Neural cell (in vitro differentiated cells): ENCODE data around the gene OTULIN. TPM values are rescaled to one million over a fixed set of nuclear protein-coding genes. Genes with fewer than 3 reads are reported as not detected.

Source experiments
- H2AFZ ChIP-seq: fragments of 200-600, 300-800 bp; sonication (generic), shearing (Covaris generic); 2 replicates; pipeline ENCODE4 v1.6.0; 2014; ENCODE audit warnings: low read depth, mild to moderate bottlenecking, antibody characterized with exemption, low read length, moderate library complexity
- H3F3A ChIP-seq: fragments of 200-600 bp; shearing (Covaris generic); 2 replicates; pipeline ENCODE4 v1.6.1; 2016; ENCODE audit warnings: mild to moderate bottlenecking, moderate library complexity, mixed read lengths, antibody characterized with exemption, low read length; ENCODE audit not compliant: insufficient read depth, poor library complexity, severe bottlenecking
- H3K27ac ChIP-seq: fragments of 200-600, 300-800 bp; sonication (generic), shearing (Covaris generic); 2 replicates; pipeline ENCODE4 v1.5.1; 2014; ENCODE audit warnings: mild to moderate bottlenecking, low read length, moderate library complexity
- H3K27me3 ChIP-seq: fragments of 300-800, 200-600 bp; sonication (generic), shearing (Covaris generic); 2 replicates; pipeline ENCODE4 v1.6.0; 2014; ENCODE audit warnings: mild to moderate bottlenecking, low read depth, low read length, moderate library complexity; ENCODE audit not compliant: insufficient read depth
- H3K36me3 ChIP-seq: fragments of 300-800, 200-600 bp; sonication (generic), shearing (Covaris generic); 2 replicates; pipeline ENCODE4 v1.5.1; 2014; ENCODE audit warnings: mild to moderate bottlenecking, antibody characterized with exemption, low read length, moderate library complexity; ENCODE audit not compliant: insufficient read depth
- H3K4me2 ChIP-seq: fragments of 300-800, 200-600 bp; sonication (generic), shearing (Covaris generic); 2 replicates; pipeline ENCODE4 v1.6.0; 2014; ENCODE audit warnings: mild to moderate bottlenecking, low read length
- H3K4me3 ChIP-seq: fragments of 300-800, 200-600 bp; sonication (generic), shearing (Covaris generic); 2 replicates; pipeline ENCODE4 v1.5.1; 2014; ENCODE audit warnings: mild to moderate bottlenecking, low read length, moderate library complexity
- H3K79me2 ChIP-seq: fragments of 200-600 bp; shearing (Covaris generic); replicated peaks from 2 replicates; pipeline ENCODE4 v1.6.0; 2014; ENCODE audit warnings: mild to moderate bottlenecking, low read length, moderate library complexity; ENCODE audit not compliant: insufficient read depth
- H3K9ac ChIP-seq: fragments of 300-800, 200-600 bp; sonication (generic), shearing (Covaris generic); 2 replicates; pipeline ENCODE4 v1.6.1; 2016; ENCODE audit warnings: mild to moderate bottlenecking, low read length, mixed read lengths
- H3K9me2 ChIP-seq: fragments of 200-600 bp; shearing (Covaris generic); 2 replicates; pipeline ENCODE4 v1.6.1; 2016; ENCODE audit warnings: mild to moderate bottlenecking, low read length, mixed read lengths; ENCODE audit not compliant: insufficient read depth
- H3K9me3 ChIP-seq: fragments of 200-600, 300-800 bp; sonication (generic), shearing (Covaris generic); 2 replicates; pipeline ENCODE4 v1.6.1; 2016; ENCODE audit warnings: mild to moderate bottlenecking, mixed run types, low read length, moderate library complexity, mixed read lengths
- H4K20me1 ChIP-seq: fragments of 200-600 bp; shearing (Covaris generic); 2 replicates; pipeline ENCODE4 v1.6.1; 2016; ENCODE audit warnings: mild to moderate bottlenecking, mixed run types; ENCODE audit not compliant: insufficient read depth
- CTCF ChIP-seq: fragments of 450-650 bp; IDR thresholded peaks from 2 replicates; pipeline ENCODE4 v1.5.1; 2014; ENCODE audit warnings: antibody characterized with exemption, mild to moderate bottlenecking, moderate library complexity; ENCODE audit not compliant: poor library complexity, severe bottlenecking
- EP300 ChIP-seq: fragments of 450-650 bp; conservative IDR thresholded peaks from 2 replicates; pipeline ENCODE4 v1.6.1; 2014; ENCODE audit warnings: antibody characterized with exemption, mild to moderate bottlenecking, moderate library complexity; ENCODE audit not compliant: poor library complexity, severe bottlenecking
- EZH2 ChIP-seq: fragments of 200-600, 300-800 bp; shearing (Covaris generic), sonication (generic); IDR thresholded peaks from 2 replicates; pipeline ENCODE4 v1.6.1; 2014; ENCODE audit warnings: antibody characterized with exemption, low read length, borderline replicate concordance, mild to moderate bottlenecking; ENCODE audit not compliant: insufficient read depth, poor library complexity, severe bottlenecking
- MXI1 ChIP-seq: fragments of 450-650 bp; conservative IDR thresholded peaks from 2 replicates; pipeline ENCODE4 v1.6.1; 2014; ENCODE audit warnings: antibody characterized with exemption, mild to moderate bottlenecking; ENCODE audit not compliant: poor library complexity, severe bottlenecking
- POLR2AphosphoS5 ChIP-seq: IDR thresholded peaks from 2 replicates; pipeline ENCODE4 v1.6.1; 2012
- RAD21 ChIP-seq: fragments of 450-650 bp; conservative IDR thresholded peaks from 2 replicates; pipeline ENCODE4 v1.6.1; 2014; ENCODE audit warnings: antibody characterized with exemption, mild to moderate bottlenecking, moderate library complexity
- REST ChIP-seq: IDR thresholded peaks from 2 replicates; pipeline ENCODE4 v1.6.1; 2012; ENCODE audit warnings: borderline replicate concordance
- SMC3 ChIP-seq: fragments of 450-650 bp; conservative IDR thresholded peaks from 2 replicates; pipeline ENCODE4 v1.6.1; 2014; ENCODE audit warnings: antibody characterized with exemption, mild to moderate bottlenecking, moderate library complexity; ENCODE audit not compliant: poor library complexity
- TAF1 ChIP-seq: IDR thresholded peaks from 2 replicates; pipeline ENCODE4 v1.6.1; 2012; ENCODE audit warnings: low read depth
- polyA plus RNA-seq: library from polyadenylated mRNA; depleted of rRNA; stranded (reverse); fragments of >200 nt; gene quantifications from 2 replicates; pipeline ENCODE4 v1.2.3, GENCODE V29; 2014

OTULIN gene
- polyA plus RNA-seq, 1 donor from 2014 or later = 19.9 TPM

- Histone ChIP-seq H3K9ac (no peak overlapping the region), H3K27ac (no peak overlapping the region), H3F3A (no peaks in the 10 kb centered on the region), H3K79me2 (no peaks in the 10 kb centered on the region), H3K4me2 (no peak overlapping the region), H4K20me1 (no peaks in the 10 kb centered on the region), H3K9me3 (no peaks in the 10 kb centered on the region), H3K9me2 (no peaks in the 10 kb centered on the region), H3K36me3 (peaks cover 19% of the 10 kb centered on the region), H3K4me3 (no peak overlapping the region), H3K27me3 (no peaks in the 10 kb centered on the region), H2AFZ (no peak overlapping the region)
- TF ChIP-seq TAF1 (no peak), EZH2 (no peak), RAD21 (no peak), MXI1 (no peak), EP300 (no peak), SMC3 (no peak), REST (no peak)
Observed at GRCh38 chr5:14687023-14687665, 22.6 kb downstream of the OTULIN start.

GRCh38 chr5:14693070-14693469 is 28.6 kb downstream of the OTULIN start:
- H2AFZ ChIP-seq = no peak overlapping the region
- no peaks in the 10 kb centered on the region for H3K79me2 ChIP-seq
- H3K27ac ChIP-seq = no peak overlapping the region
- H4K20me1 ChIP-seq = no peaks in the 10 kb centered on the region
- no peaks in the 10 kb centered on the region for H3F3A ChIP-seq
- no peaks in the 10 kb centered on the region for H3K9me3 ChIP-seq
- no peak for TF ChIP-seq RAD21
- no peak for TF ChIP-seq REST
- no peak for TF ChIP-seq TAF1
- no peak for TF ChIP-seq CTCF
- no peak for TF ChIP-seq MXI1
- TF ChIP-seq EZH2 = no peak
- no peak for TF ChIP-seq SMC3
- no peak for TF ChIP-seq EP300
- TF ChIP-seq POLR2AphosphoS5 = no peak
- no peaks in the 10 kb centered on the region for H3K27me3 ChIP-seq
- H3K4me2 ChIP-seq = no peak overlapping the region
- H3K36me3 ChIP-seq = peaks cover 20% of the 10 kb centered on the region
- no peak overlapping the region for H3K4me3 ChIP-seq
- no peak overlapping the region for H3K9ac ChIP-seq
- no peaks in the 10 kb centered on the region for H3K9me2 ChIP-seq
